ENCODE measurements around the gene IL10RA. TPM values are rescaled to one million over a fixed set of nuclear protein-coding genes. Genes with fewer than 3 reads are reported as not detected.

Gene IL10RA
- total RNA-seq, 1 donor from 2014 or later: 6.2 TPM

DNA sequence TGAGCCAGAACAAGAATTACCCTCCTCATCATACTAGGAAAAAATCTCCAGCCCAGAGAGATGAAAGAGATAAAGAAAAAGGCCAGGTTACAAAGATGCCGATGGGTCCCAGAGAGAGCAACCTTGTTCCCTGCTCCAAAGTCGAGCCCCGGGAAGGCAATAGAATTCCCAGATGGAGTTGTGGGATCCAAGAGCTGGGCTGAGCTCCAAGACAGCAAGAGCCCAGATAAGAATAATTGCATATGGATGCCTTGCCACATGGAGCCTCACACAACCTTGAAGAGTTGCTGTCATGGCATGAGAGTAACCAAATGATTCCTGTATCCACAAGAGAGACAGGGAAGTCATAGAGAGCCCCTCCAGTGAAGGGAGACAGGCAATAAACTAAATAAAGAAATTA lies 30.9 kb downstream of the IL10RA start:
- DNase-seq (no peak), ATAC-seq (ENCODE audit: poor library complexity) (no peak)
- intact Hi-C loops (cut with DNase I): no loop called here

DNA sequence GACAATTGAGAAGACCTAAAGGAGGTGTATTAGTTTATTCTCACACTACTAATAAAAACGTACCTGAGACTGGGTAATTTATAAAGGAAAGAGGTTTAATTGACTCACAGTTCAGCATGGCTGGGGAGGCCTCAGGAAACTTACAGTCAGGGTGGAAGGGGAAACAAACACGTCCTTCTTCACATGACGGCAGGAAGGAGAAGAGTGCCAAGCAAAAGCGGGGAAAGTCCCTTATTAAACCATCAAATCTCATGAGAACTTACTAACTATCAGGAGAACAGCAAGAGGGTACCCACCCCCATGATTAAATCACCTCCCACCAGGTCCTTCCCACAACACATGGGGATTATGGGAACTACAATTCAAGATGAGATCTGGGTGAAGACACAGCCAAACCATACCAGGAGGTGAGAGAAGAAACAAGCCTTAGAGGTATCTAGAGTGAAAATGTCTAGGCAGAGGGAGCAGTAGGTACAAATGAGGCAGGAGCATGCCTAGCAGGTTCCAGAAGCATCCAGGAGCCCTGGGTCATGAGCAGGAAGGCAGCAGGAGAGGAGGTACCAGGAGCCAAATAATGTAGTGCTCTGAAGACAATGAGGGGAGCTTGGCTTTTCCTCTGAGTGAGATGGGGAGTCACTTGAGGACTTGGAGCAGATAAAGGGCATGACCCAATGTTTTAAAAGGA lies 31.6 kb downstream of the IL10RA start:
- ATAC-seq (ENCODE audit: poor library complexity) (no peak), DNase-seq (no peak)
- intact Hi-C loops (cut with DNase I): no loop called here

DNA sequence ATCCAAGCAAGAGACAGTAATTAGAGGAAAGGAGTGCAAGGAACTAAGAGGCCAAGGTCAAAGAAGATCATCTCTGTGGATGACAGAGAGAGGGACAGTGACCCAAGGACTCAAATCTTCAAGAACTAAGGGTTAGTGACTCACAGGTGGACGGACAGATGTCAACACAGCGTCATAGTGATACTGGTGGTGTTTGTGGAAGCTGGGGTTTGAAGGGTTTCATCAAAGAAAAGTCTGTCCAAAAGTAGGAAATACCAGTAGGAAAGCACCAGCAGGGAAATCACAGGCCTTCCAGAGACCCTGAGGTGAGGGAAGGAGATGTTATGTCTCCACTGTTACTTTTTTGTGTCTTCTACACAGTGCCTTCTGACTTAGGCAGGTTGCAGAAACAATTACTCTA lies 32.2 kb downstream of the IL10RA start:
- ATAC-seq (ENCODE audit: poor library complexity) (no peak), DNase-seq (no peak)
- intact Hi-C loops (cut with DNase I): no loop called here

DNA sequence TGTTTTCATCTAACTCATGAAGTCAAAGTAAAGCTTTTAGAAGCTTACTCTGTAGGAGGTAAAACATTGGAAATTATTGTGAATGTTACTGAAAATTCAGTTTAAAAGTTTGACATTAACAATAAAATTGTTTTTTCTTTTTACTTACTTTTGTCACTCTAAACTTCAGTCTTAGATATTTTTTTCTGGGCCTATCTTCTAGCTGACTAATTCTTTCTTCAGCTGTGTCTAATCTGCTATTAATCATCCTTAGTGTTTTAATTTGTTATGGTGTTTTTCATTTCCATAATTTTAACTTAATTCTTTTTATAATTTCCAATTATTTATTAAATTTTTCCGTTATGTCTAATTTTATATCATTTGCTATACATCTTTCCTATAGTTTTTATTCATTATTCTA lies 35.0 kb downstream of the IL10RA start:
- no peak for ATAC-seq (ENCODE audit: poor library complexity)
- intact Hi-C loops (cut with DNase I): no loop called here
- DNase-seq: no peak

DNA sequence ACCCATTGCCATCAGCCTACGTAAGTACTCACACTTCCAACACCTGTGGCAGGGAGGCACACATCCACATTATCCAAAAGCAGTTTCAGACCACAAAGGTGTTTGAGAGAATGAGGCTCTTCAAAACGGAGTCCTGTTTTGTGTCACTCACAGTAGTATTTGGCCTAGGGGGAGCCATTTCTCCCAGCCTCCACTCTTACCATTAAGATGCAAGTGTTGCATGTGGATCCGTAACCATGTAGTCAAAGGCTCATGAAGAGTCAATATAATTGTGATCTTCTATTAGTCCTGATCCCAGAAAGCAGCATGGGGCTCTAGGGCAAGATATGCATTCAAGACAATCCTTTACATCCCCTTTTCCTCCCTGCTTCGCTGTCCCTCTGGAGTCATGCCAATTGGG lies 41.5 kb downstream of the IL10RA start:
- DNase-seq (no peak), ATAC-seq (ENCODE audit: poor library complexity) (no peak)
- intact Hi-C loops (cut with DNase I): no loop called here

DNA sequence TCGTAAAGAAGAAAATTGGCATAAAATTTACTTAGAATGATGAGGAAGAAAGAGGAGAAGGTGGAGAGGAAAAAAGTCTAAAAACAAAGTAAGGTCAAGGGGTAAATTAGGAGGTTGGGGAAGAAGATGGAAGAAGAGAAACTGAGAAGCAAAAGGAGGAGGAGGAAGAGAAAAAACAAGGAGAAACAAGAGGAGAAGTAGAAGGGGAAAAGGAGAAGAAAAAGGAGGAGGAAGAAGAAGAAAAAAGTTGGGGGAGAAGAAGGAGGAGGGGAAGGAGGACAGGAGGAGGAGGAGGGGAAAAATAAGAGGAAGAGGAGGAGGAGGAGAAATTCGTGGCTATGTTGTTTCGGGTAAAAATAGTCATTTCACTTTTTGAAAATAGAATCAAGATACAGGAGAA lies 42.4 kb downstream of the IL10RA start:
- intact Hi-C loops (cut with DNase I): no loop called here
- ATAC-seq (ENCODE audit: poor library complexity) (no peak), DNase-seq (no peak)

DNA sequence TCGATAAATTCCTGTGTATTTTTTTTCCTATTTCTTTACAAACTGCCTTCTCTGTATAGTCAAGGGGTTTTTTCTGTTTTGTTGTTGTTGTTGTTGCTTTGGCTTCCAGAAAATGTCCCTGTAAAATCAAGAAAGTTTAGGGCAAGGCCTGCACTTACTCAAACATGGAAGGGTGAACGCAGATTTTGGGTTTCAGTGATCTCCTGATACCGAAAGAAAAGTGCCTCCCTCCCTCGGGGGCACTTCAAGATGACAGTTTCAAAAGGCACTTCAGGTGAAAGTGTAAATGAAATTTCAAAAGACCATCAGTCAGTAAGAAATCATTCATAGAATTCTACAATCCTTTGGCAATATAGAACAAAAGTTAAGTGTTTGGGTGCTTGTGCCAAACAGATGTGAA lies 47.2 kb downstream of the IL10RA start:
- DNase-seq (no peak), ATAC-seq (ENCODE audit: poor library complexity) (no peak)
- intact Hi-C loops (cut with DNase I): no loop called here

DNA sequence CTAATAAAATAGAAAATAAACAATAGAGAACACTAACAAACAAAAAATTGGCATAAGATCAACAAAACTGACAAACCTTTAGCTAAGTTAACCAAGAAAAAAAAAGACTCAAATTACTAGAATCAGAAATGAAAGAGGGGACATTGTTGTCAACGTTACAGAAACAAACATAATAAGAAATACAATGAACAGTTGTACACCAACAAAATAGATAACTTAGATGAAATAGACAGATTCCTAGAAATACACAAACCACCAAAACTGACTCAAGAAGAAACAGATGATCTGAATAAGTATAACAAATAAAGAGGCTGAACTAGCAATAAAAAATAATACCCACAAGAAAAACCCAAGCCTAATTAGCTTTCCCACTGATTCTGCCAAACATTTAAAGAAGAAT lies 55.9 kb downstream of the IL10RA start:
- DNase-seq (no peak), ATAC-seq (ENCODE audit: poor library complexity) (no peak)
- intact Hi-C loops (cut with DNase I): no loop called here

DNA sequence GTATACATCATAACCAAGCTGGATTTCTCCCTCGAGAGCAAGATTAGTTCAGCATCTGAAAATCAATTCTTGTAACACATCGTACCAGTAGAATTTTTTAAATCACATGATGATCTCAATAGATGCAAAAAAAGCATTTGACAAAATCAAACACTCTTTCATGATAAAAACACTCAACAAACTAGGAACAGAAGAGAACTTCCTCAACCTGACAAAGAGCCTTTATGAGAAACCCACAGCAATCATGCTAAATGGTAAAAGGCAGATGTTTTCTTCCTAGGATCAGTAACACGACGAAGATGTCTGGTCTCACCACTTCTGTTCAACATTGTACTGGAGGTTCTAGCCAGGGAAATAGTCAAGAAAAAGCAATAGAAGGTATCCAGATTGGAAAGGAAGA lies 56.6 kb downstream of the IL10RA start:
- intact Hi-C loops (cut with DNase I): no loop called here
- DNase-seq: no peak
- ATAC-seq (ENCODE audit: poor library complexity): no peak

DNA sequence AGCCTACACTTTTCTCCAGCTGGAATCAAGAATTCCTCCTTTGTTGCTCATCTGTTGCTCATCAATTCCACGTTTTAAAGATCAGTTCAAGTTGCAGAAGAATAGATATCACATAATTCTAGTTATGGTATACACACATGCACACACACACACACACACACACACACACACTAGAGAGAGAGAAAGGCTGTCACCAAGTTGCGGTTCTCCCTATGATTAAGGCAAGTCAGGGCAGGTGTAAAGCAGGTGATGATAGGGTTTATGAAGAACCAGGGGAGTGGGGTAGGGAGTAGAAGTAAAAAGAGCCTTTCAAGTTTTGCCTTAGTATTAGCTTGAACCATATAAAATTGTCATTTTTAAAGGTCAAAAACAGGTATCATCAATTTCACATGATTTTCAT lies 59.0 kb downstream of the IL10RA start:
- DNase-seq: no peak
- intact Hi-C loops (cut with DNase I): no loop called here
- ATAC-seq (ENCODE audit: poor library complexity): no peak

DNA sequence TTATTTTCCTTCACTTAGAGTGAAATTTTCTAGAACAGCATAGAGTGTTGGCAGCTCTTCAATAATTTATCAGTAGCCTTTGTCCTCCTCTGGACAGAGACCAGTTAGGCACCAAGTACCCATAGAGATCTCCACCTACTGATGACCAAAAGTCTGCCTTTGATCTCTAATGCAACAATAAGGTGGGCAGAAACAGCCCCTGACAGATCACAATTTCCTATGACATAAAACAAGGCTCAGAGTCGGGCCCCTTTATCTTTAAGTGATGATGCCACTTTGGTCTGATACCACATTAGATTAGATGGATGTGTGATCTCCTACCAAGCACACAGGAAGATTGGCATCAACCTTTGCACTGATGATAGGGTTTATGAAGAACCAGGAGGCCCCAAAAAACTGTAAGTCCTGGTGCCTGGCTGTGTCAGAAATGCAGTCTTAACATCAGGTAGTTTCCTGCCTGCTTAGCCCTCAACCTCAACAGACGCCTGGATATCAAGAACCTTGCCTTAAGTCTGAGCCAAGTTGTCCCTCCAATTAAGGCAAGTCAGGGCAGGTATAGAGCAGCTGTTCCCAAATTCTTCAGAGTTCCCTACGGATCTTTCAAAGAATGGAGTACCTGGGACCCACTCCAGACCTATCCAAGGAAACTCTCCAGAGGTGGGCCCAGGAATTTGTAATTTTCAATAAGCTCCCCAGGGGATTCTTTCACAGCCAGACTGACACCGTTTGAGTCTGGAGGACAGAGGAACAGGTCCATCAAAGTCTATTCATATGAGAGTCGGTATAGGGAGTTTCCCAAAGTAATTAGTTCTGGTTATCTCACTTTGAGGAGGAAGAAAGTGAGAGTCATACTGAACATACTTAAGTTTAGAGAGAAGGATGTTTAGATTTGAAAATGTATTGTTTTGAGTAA lies 60.1 kb downstream of the IL10RA start:
- ATAC-seq (ENCODE audit: poor library complexity) (no peak), DNase-seq (no peak)
- intact Hi-C loops (cut with DNase I): no loop called here

DNA sequence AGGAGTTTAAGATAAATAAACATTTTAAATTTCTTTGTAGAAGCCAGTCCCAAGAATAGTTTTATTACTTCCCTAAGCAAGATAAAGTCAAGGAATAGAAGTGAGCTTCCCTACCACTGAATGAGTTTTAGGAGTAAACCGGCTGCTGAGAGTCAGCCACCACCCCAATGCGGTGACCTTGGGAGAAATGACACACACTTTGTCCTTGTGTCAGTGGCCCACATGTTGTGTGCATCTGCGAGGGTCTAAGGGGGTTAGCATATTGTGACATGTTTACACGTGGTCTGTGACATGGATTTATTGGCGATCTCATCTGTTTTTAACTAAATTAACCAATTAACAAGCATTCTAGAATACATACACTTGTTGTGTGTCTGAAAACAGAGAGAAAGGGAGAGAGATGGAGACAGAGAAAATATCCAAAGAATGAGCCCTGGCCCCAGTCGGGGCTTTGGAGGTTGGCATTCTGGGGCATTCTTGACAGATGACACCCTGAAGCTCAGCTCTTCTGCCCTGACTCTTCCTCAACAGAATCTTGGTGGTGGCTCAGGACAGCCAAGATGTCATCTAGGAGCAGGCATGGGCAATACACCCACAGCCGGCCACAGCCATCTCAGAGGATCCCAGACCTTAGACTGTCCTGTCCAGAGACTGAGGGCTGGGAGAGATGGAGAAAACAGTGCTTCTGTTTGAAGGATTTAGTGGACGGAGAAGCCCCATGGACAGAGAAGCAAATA lies 60.9 kb downstream of the IL10RA start:
- DNase-seq (no peak), ATAC-seq (ENCODE audit: poor library complexity) (no peak)
- intact Hi-C loops (cut with DNase I): no loop called here

DNA sequence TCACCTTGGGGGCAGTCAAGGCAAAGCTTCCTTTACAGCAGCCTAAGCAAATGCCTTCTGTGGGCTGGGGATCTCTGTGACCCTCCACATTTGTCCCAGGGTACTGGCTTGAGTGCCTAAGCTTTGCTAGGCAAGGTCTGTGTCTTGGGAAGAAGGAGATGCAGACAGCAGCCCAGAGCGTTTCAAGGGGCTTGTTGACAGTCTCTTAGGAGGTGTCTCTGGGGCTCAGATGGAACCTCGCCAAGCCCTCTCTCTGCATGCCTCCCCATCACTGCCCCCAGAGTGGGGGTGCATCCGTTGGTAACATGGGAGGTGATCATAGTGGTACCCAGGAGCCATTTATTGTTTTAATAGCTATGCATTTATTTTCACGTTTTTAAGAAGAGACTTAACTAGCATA lies 61.6 kb downstream of the IL10RA start:
- intact Hi-C loops (cut with DNase I): no loop called here
- DNase-seq (no peak), ATAC-seq (ENCODE audit: poor library complexity) (no peak)

DNA sequence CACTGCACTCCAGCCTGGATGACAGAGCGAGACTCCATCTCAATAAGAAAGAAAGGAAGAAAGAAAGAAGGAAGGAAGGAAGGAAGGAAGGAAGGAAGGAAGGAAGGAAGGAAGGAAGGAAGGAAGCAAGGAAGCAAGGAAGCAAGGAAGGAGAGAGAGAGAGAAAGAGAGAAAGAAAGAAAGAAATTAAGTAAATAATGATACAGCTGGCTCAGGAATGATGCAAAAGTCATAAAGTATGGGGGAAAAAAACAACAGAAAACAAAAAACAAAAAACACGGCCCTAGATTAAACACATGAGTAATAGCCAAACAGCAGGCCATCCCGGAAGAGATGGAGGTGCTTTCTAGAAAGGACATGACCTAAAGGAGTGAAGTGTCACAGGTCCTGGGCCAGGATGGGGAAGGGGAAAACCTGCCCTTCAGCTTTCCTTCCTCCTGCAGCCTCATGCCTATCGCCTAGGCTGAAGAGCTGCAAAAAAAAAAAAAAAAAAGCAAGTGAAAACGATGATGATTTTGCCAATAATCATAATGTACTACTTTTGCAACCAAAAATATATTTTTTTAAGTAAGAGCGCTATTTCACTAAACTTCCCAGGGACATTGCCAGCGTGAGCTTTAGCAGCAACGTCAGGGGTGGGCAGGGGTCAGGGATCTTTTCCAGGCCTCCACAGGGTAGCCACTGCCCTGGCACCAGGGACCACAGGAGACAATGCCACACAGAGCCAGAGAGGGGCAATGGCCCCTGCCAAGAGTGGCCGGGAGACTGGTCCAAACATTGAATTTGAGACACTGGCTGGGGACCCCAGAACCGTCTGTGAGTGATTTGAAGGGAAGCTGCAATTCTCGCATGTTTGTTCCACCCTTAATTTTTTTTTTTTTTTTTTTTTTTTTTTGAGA lies 62.5 kb downstream of the IL10RA start:
- intact Hi-C loops (cut with DNase I): no loop called here
- DNase-seq: no peak

DNA sequence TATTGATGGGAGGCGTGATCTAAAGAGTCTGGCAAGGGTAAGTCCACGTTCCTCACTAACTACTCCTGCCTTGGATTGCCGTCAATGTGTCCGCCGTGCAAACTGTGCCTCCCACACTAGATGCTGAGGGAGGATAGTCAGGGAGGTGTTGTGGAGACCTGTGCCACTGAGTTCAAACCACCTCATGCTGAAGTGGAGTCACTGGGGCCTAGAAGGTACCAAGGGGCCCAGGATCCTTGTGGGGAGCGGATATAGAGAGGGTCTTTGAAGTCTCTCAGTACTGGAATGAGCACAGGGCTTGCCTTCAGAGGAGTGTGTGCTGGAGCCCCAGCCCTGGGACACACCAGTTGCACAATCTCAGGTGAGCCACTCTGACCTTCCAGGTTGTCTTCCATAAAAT lies 63.6 kb downstream of the IL10RA start:
- DNase-seq: no peak
- ATAC-seq (ENCODE audit: poor library complexity): no peak
- intact Hi-C loops (cut with DNase I): loop anchor here (5.0 to 10.0 kb wide), 2 partner anchors 102 to 205 kb away; no protein-coding TSS in a partner anchor

More for the DNA sequence above, 62.5 kb downstream of the IL10RA start:
- no peak for ATAC-seq (ENCODE audit: poor library complexity)

DNA sequence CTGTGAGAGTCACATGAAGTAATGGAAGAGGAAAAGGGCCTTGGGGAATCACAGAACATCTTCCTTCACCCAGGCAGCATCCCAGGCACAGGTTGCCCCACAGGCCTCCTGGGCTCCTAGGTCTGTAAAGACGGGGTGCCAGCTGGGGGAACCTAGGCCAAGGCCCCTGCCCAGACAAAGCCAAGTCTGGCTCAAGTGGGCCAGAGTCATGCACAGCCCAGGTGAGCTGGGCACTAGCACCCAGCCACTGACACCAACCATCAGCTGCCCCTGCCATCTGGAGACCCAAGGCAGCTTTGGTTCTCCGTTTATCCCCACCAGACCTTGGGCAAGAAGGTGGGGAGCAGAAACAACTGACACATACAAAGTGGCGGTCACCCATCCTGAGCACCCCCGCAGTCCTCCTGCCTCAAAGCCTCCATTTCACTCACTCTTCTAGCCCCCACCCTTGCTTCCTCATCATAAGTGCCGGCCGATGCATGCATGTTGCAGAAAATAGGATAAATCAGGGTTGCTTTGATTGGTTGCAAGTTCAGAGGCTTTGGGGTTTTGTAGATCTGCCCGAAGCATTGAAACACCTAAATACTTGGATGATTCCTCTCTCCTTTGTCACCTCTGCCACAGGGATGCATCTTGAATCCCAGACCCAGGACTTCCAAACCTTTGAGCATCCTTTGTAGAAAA lies 64.2 kb downstream of the IL10RA start:
- ATAC-seq (ENCODE audit: poor library complexity) (no peak), DNase-seq (no peak)
- intact Hi-C loops (cut with DNase I): loop anchor here (5.0 to 10.0 kb wide), 2 partner anchors 103 to 206 kb away; no protein-coding TSS in a partner anchor
